Hematopoietic multipotent progenitor cell treated with erythropoietin and hydrocortisone succinate and interleukin-3 and kit ligand, for 6 days (in vitro differentiated cells): ENCODE measurements around the gene TSSK3.
"Not testable (repeated sequence)": the region's sequence is repeated elsewhere in the genome, so short reads cannot be mapped to it uniquely, and the experiment has no call there.

Source experiments
- DNase-seq: peaks from one replicate; pipeline ENCODE4 v3.0.0-alpha.2; 2015

Gene TSSK3

GRCh38 chr1:32338637-32339145, 23.6 kb upstream of the TSSK3 start:
- DNase-seq = no peak

GRCh38 chr1:32339363-32339978, 22.9 kb upstream of the TSSK3 start:
- DNase-seq = peak; percentile 50

DNA sequence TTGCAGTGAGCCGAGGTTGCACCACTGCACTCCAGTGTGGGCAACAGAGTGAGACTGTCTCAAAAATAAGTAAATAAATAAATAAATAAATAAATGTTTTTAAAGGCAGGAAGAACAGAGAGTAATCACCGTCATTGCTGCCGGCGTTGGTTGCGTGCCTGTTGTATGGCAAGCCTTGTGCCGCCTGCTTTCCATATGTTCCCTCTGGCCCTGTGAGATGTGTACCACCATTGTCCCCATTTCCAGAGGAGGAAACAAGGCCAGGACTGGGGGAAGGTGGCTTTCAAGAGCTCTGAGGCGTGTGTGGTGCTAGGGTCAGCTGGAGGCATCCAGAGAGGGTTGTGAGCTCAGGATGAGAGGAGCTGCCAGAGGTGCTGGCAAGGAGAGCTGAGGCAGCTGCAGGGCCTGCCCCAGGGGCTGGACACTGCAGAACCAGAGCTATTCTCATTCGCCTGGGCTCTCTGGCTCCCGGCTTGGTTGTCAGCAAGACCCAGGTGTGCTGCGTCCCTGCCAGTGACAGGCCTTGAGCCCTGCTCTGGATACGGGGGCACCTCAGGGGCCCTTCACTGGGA, 21.1 kb upstream of the TSSK3 start:
- no peak for DNase-seq

DNA sequence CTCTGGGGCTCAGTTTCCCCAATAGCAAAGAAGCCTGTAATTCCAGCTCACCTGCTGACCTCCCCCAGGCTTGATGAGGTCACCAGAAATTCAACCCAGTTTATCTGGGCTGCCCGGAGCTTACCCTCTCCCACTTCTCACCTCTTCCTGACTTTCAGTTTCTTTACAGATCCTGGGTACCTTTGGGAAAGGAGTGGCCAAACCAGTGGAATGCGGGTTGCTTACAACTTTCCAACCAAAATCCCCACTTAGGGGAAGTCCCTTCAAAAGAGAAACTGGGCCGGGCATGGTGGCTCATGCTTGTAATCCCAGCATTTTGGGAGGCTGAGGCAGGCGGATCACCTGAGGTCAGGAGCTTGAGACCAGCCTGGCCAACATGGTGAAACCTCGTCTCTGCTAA, 20.4 kb upstream of the TSSK3 start:
- no peak for DNase-seq

DNA sequence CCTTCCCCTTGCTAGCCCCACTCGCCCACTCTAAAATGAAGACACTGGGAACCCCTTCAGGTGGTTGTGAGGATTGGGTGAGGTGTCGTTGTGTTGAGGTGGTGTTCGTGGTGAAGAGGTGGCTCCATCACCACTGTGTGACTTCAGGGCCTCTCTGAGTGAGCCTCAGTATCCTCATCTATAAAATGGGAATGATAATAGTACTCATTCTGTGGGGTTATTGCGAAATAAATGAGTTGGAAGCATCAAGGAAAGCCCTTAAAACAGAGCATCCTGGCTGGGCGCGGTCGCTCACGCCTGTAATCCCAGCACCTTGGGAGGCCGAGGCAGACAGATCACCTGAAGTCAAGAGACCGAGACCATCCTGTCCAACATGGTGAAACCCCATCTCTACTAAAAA, 19.6 kb upstream of the TSSK3 start:
- DNase-seq = no peak

DNA sequence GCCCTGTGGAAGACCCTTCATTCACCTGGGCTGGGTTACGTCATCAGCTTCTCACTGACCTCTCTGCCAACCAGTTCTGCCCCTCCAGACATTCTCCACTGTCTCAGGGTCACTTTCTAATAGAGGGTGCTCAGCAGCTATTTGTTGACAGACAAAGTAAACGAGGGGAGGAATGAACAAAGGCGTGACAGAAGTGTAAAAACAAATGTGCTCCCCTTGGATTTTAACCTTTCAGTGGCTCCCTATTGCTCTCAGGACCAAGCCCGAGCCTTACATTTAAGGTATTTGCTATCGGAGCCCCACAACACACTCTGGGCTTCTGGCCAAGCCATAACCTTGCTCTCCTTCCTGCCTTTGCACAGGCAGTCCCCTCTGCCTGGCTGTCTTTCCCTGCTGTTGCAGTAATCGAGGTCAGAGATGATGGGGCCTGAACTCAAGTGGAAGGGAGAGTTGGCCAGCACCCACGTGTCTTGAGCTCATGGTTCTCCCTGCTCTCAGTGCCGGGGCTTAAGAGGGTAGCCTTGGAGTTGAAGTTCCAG, 17.0 kb upstream of the TSSK3 start:
- peak; percentile 85 for DNase-seq

GRCh38 chr1:32346532-32347157, 15.7 kb upstream of the TSSK3 start:
- DNase-seq = no peak

GRCh38 chr1:32349211-32349708, 13.1 kb upstream of the TSSK3 start:
- no peak for DNase-seq

DNA sequence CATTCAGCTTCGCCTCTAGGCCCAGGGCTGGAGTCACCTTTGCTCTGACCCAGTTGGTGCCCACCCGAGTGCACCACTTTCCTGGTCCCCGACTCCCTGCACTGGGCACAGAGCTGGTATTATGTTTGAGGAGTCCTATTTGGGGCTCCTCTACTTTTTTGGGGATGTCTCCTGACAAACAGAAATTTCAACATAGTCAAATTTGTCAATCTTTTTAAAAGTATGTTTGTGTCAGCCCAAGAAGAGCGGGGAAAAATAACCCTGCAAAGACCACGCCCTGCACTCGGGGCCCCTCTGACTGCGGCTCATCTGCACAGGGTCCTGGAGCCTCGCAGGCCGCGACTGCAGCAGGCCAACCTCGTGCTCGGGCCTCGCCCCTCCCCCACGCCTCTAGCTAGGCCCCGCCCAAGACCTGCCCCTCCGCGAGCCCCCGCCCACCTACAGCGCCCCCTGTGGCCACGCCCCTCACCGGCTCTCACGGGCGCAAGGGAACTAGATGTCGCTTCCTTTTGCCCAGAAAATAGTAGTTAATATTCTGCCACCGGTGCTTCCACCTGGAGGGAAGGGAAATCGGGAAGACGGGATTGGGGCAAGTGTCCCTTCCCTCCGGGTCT, 11.4 kb upstream of the TSSK3 start:
- DNase-seq = peak; percentile 89

DNA sequence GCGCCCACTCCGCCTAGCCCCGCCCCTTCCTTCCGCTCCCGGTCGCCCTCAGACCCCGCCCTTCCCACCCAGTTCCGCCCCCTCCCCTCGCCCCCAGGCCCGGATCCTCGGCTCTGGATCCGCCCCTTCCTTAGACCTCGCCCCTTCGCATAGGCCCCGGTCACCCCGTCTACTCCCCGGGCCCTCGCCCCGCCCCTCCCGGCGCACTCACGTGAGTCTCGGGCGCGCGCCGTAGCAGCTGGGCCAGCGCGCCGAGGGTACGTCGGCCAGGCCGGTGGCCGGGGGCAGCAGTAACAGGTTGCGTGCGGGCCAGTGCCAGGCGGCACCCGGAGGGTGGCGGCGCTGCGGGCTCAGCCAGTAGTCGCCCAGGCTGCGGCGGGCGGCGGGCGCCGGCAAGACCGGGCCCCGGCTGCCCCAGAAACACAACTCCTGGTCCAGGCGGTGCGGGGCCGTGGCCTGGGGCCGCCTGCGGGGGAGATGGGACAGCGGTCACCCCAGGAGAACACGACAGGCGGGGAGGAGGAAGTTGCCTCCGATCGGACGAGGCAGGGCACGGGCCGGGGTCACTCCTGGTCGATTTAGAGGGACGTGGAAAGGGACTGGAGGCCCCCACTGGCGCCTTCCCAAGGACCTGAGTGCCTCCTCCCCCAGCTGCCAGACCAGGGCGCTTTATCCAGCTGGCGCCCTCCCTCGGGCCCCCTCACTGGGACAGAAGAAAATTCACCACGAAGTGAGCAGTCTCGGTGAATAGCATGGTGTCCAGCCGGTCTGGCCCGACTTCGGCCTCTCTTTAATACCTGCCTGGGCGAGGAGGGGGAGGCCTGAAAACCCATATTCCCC, 10.7 kb upstream of the TSSK3 start:
- DNase-seq = peak; percentile 97

- no peak for DNase-seq
These were observed 10.0 kb upstream of the TSSK3 start for GRCh38 chr1:32352239-32352745.

- DNase-seq = no peak
These were observed 9.4 kb upstream of the TSSK3 start for GRCh38 chr1:32352831-32353383.

GRCh38 chr1:32353431-32353830, 8.9 kb upstream of the TSSK3 start:
- DNase-seq = no peak

GRCh38 chr1:32353886-32354570, 8.3 kb upstream of the TSSK3 start:
- DNase-seq = no peak

- DNase-seq = not testable (repeated sequence)
These were observed 6.6 kb upstream of the TSSK3 start for GRCh38 chr1:32355778-32356177.

DNA sequence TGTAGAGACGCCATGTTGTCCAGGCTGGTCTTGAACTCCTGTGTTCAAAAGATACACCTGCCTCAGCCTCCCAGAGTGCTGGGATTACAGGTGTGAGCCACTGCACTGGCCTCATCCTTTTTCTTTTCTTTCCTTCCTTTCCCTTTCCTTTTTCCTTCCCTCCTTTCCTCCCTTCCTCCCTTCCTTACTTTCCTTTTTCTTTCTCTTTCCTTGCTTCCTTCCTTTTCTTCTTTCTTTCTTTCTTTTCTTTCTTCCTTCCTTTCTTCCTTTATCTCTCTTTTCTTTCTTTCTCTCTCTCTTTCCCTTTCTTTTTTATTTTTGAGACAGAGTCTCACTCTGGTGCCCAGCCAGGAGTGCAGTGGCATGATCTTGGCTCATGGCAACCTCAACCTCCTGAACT, 5.9 kb upstream of the TSSK3 start:
- DNase-seq = no peak

GRCh38 chr1:32357614-32358013, 4.7 kb upstream of the TSSK3 start:
- DNase-seq = no peak

- no peak for DNase-seq
These were observed 3.9 kb upstream of the TSSK3 start for GRCh38 chr1:32358435-32358834.

GRCh38 chr1:32361308-32361673, 1.0 kb upstream of the TSSK3 start:
- DNase-seq = no peak

- DNase-seq = peak; percentile 55
These were observed 465 bp upstream of the TSSK3 start for GRCh38 chr1:32361674-32362473.

DNA sequence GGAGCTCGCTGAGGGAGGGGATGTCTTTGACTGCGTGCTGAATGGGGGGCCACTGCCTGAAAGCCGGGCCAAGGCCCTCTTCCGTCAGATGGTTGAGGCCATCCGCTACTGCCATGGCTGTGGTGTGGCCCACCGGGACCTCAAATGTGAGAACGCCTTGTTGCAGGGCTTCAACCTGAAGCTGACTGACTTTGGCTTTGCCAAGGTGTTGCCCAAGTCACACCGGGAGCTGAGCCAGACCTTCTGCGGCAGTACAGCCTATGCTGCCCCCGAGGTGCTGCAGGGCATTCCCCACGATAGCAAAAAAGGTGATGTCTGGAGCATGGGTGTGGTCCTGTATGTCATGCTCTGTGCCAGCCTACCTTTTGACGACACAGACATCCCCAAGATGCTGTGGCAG, 1.4 kb downstream of the TSSK3 start:
- no peak for DNase-seq
